22Rv1 (cell line): ENCODE results near the gene HPS5.
A peak's percentile ranks its signal among the peaks of the same experiment; 100 is the strongest.

ENCODE experiments used
- H3K27ac ChIP-seq: fragments of 450-650 bp; 2 replicates; pipeline ENCODE4 v1.5.1; 2017
- ZFX ChIP-seq: fragments of 450-650 bp; IDR thresholded peaks from 2 replicates; pipeline ENCODE4 v1.6.1; 2017; ENCODE audit warnings: antibody characterized with exemption, borderline replicate concordance
- TF ChIP-seq, protein P1 (sequence below): fragments of 450-650 bp; IDR thresholded peaks from 2 replicates; pipeline ENCODE4 v1.5.1; 2017; ENCODE audit warnings: mild to moderate bottlenecking

The HPS5 gene

DNA sequence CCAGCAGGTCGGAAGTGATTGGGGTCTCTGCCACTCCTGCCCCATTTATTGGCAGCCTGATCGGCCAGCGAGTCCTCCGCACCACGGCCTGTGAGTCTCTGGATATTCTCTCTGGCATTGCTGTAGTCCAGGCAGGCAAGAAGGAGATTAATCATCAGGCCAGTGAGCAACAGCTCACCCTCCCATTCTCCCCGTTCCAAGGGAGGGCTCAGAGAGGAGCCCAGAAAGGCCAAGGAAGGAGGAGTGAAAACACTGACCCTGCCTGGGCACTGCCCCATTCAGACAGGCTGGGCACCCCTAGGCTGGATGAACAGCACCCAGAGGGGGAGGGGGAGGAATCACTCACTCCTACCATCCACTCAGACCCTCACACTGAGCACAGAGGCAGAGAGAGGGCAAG is 76.5 kb downstream of the HPS5 start:
- H3K27ac ChIP-seq, result no peak overlapping the region
- TF ChIP-seq, protein P1, sequence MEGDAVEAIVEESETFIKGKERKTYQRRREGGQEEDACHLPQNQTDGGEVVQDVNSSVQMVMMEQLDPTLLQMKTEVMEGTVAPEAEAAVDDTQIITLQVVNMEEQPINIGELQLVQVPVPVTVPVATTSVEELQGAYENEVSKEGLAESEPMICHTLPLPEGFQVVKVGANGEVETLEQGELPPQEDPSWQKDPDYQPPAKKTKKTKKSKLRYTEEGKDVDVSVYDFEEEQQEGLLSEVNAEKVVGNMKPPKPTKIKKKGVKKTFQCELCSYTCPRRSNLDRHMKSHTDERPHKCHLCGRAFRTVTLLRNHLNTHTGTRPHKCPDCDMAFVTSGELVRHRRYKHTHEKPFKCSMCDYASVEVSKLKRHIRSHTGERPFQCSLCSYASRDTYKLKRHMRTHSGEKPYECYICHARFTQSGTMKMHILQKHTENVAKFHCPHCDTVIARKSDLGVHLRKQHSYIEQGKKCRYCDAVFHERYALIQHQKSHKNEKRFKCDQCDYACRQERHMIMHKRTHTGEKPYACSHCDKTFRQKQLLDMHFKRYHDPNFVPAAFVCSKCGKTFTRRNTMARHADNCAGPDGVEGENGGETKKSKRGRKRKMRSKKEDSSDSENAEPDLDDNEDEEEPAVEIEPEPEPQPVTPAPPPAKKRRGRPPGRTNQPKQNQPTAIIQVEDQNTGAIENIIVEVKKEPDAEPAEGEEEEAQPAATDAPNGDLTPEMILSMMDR, result no peak
- TF ChIP-seq ZFX, result no peak

DNA sequence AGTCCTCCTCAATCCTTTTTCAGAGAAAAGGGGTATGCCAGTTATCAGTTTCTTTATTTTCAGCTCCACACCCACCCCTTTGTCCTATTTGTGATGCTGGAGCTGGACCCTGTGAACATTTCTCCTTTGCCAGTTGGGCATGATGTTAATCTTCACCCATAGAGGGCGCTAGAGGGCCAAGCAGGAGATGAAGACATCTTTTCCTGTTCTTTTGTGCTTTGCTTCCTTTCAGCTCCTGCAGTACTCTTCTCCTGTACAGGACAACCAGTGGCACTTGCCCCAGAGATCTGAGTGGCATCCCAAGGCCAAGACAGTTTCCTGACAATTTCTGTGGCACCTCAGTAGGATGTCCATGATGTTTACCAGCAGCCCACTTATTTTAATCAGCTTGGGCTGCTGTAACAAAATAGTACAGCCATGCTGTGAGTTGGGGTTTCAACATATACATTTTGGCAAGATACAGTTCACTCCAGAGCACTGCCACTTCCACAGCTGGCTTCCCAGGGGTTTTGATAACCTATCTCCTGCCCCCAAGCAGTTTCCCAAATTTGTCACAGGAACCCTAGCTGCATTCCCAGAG is 78.1 kb downstream of the HPS5 start:
- TF ChIP-seq, protein P1, result peak; percentile 94
- no peak for TF ChIP-seq ZFX
- H3K27ac ChIP-seq, result no peak overlapping the region

DNA sequence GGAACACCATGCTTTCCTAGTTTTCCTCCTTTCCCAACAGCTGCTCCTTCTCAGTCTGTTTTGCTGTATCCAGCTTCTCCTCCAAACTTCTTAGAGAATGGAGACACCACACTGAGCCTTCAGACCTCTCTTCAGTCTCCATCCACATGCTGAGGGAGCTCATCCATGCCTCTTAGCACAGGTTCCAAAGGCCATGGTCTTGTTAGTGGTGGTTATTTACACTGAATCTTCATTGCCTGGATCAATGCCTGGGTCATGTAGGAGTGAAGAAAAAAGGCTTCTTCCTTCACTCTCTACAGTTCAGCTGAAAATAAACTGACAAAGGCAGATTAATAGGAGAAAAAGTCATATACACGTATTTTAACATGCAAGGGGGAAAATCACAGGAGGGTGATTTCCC is 82.3 kb downstream of the HPS5 start:
- no peak overlapping the region for H3K27ac ChIP-seq
- TF ChIP-seq ZFX, result no peak
- TF ChIP-seq, protein P1, result no peak

DNA sequence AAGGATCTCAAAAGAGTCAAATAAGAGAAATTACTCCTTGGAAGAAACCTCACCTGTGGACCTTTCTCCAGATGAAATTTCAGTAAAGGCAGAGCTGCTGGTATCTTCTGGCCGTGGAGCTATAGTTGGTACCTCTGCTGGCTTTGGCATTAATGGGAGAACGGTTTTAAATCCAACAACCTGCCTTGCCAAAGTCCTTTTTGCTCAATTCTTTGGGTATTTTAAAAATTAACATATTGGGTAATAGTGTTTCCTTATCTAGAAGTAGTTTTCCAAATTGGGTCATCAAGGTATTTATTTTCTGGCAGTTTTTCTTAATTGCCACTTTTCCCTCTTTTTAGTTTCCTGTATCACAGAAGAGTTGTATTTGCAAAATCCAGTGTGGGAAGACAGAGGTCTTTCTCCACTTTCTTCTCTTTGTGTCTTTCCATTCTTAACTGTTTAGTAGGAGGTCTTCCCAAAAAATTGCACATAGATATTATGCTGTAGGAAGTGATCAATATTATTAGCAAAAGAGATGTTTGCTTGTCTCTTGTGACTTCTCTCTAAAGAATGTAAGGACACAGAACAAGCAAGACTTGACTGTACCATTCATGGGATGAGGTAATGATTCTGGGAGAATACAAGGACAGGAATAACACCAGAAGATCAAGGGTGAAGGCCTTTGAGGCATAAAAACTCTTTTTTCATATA is 85.1 kb downstream of the HPS5 start, which contains the start of gene SAA4:
Gene SAA4, minus strand, starts transcription at position 139 of the 693 bp plus-strand sequence. CDS start 876 bp downstream, outside the sequence.
- TF ChIP-seq, protein P1, result no peak
- no peak for TF ChIP-seq ZFX
- H3K27ac ChIP-seq, result no peak within 1 kb of the TSS

DNA sequence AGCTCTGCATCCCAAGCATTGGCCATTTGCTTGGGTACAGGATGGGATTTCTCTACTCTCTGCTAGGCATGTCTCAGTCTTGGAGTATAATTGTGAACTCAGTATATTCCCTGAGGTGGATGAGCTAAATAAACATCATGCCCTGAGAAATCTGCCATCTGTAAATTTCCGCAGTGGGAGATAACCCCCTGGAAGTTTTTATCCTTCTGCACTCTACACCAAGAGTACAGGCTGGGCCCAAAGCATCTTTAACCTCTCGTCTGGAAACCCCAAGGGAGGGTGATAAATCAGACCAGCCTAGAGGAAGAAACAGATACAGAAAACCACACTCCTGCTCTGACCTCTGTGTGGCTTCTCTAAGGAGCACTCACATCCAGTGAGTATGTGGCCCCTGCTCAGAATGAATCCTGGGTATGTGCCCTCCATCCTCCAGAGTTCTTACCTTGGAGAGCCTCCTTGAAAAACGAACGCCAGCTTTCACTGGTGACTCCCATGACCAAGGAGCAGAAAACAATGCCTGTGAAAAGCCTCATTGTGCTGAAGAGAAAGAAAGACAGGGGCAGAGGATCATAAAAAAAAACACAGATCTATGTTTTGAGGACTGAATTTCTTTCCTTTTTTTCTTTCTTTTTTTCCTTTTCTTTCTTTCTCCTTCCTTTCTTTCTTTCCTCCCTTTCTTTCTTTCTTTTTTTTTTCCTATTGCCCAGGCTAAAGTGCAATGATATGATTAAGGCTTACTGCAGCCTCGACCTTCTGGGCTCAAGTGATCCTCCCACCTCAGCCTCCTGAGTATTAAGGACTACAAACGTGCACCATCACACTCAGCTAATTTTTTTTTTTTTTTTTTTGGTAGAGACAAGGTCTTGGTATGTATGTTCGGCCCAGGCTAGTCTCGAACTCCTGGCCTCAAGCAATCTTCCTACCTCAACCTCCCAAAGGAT is 86.3 kb downstream of the HPS5 start:
- TF ChIP-seq, protein P1, result no peak
- TF ChIP-seq ZFX, result no peak

DNA sequence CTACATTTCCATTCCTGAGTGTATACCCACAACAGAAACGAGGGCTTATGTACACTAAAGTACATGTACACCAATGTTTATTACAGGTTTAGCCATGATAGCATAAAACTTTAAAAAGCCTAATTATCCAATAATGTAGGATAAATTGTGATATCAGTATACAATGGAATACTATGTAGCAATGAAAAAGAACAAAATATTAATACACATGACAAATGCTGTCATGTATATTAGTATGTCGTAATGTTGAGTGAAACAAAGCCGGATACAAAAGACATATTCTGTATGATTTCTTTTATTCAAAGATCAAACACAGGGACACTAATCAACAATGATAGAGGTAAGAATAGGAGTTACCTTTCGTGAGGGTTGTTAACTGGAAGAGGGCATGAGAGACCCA is 88.0 kb downstream of the HPS5 start:
- no peak for TF ChIP-seq ZFX
- TF ChIP-seq, protein P1, result no peak
- H3K27ac ChIP-seq, result no peak overlapping the region

More for the DNA sequence above, 86.3 kb downstream of the HPS5 start:
- no peak overlapping the region for H3K27ac ChIP-seq
